Tibial nerve (tissue), 3 donors: Measurements from ENCODE around the gene IPMK.
"Not testable (repeated sequence)": the region's sequence is repeated elsewhere in the genome, so short reads cannot be mapped to it uniquely, and the experiment has no call there.

Source experiments
- POLR2A ChIP-seq, 2 donors: fragments of 450-650 bp; IDR thresholded peaks; one replicate each; pipeline ENCODE4 v1.6.1; 2017; ENCODE audit warnings: antibody characterized with exemption in 2 of 2, mild to moderate bottlenecking in 2 of 2, moderate library complexity in 2 of 2
- TF ChIP-seq, protein P1 (sequence below), 5 experiments: fragments of 200-600 bp in 3 of 5; fragments of 450-650 bp in 2 of 5; sonication (generic) in 3 of 5; IDR thresholded peaks; one replicate each; pipeline ENCODE4 v1.5.1; 2016 to 2019; ENCODE audit warnings: antibody characterized with exemption in 5 of 5, mild to moderate bottlenecking in 3 of 5, moderate library complexity in 2 of 5

DNA sequence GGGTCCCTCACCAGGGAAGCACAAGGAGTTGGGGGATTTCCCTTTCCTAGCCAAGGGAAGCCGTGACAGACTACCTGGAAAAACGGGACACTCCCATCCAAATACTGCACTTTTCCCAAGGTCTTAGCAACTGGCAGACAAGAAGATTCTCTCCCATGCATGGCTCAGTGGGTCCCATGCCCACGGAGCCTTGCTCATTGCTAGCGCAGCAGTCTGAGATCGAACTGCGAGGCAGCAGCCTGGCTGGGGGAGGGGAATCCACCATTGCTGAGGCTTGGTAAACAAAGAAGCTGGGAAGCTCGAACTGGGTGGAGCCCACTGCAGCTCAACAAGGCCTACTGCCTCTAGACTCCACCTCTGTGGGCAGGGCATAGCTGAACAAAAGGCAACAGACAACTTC is 37.8 kb downstream of the IPMK start:
- TF ChIP-seq, protein P1, sequence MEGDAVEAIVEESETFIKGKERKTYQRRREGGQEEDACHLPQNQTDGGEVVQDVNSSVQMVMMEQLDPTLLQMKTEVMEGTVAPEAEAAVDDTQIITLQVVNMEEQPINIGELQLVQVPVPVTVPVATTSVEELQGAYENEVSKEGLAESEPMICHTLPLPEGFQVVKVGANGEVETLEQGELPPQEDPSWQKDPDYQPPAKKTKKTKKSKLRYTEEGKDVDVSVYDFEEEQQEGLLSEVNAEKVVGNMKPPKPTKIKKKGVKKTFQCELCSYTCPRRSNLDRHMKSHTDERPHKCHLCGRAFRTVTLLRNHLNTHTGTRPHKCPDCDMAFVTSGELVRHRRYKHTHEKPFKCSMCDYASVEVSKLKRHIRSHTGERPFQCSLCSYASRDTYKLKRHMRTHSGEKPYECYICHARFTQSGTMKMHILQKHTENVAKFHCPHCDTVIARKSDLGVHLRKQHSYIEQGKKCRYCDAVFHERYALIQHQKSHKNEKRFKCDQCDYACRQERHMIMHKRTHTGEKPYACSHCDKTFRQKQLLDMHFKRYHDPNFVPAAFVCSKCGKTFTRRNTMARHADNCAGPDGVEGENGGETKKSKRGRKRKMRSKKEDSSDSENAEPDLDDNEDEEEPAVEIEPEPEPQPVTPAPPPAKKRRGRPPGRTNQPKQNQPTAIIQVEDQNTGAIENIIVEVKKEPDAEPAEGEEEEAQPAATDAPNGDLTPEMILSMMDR (IDR thresholded peaks at IDR 0.05), result not testable (repeated sequence)
- TF ChIP-seq POLR2A (IDR thresholded peaks at IDR 0.05), result not testable (repeated sequence)
